Epithelial cell of proximal tubule (primary cell): Measurements from ENCODE around the gene SMAD7. TPM values are rescaled to one million over a fixed set of nuclear protein-coding genes. Genes with fewer than 3 reads are reported as not detected.

Experiments used
- DNase-seq: peaks from one replicate; pipeline ENCODE4 v3.0.0-alpha.2; 2011; ENCODE audit warnings: low read depth
- H3K4me3 ChIP-seq: 2 replicates; pipeline ENCODE4 v1.5.1; 2011; ENCODE audit warnings: low read depth, mild to moderate bottlenecking, low read length
- CTCF ChIP-seq: conservative IDR thresholded peaks from 2 replicates; pipeline ENCODE4 v1.5.1; 2012; ENCODE audit warnings: low read depth, mild to moderate bottlenecking, low read length
- total RNA-seq: library from RNA; depleted of rRNA; stranded (reverse); fragments of >200 nt; gene quantifications from 2 replicates; pipeline ENCODE4 v1.2.3, GENCODE V29; 2015

SMAD7 gene, protein sequence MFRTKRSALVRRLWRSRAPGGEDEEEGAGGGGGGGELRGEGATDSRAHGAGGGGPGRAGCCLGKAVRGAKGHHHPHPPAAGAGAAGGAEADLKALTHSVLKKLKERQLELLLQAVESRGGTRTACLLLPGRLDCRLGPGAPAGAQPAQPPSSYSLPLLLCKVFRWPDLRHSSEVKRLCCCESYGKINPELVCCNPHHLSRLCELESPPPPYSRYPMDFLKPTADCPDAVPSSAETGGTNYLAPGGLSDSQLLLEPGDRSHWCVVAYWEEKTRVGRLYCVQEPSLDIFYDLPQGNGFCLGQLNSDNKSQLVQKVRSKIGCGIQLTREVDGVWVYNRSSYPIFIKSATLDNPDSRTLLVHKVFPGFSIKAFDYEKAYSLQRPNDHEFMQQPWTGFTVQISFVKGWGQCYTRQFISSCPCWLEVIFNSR
- total RNA-seq = 17.4 and 30.4 TPM in 2 replicates

GRCh38 chr18:48950536-48951447 is at the start of gene SMAD7:
TSS of gene SMAD7 (minus strand) at chr18:48950965. CDS start at chr18:48950424, 541 bp downstream.
- DNase-seq = no peak
- TF ChIP-seq CTCF = no peak
- peak within 1 kb of the TSS; percentile 74 for H3K4me3 ChIP-seq

GRCh38 chr18:48999569-48999968 is 48.8 kb upstream of the SMAD7 start:
- no peak overlapping the region for H3K4me3 ChIP-seq
- TF ChIP-seq CTCF = no peak
- no peak for DNase-seq

DNA sequence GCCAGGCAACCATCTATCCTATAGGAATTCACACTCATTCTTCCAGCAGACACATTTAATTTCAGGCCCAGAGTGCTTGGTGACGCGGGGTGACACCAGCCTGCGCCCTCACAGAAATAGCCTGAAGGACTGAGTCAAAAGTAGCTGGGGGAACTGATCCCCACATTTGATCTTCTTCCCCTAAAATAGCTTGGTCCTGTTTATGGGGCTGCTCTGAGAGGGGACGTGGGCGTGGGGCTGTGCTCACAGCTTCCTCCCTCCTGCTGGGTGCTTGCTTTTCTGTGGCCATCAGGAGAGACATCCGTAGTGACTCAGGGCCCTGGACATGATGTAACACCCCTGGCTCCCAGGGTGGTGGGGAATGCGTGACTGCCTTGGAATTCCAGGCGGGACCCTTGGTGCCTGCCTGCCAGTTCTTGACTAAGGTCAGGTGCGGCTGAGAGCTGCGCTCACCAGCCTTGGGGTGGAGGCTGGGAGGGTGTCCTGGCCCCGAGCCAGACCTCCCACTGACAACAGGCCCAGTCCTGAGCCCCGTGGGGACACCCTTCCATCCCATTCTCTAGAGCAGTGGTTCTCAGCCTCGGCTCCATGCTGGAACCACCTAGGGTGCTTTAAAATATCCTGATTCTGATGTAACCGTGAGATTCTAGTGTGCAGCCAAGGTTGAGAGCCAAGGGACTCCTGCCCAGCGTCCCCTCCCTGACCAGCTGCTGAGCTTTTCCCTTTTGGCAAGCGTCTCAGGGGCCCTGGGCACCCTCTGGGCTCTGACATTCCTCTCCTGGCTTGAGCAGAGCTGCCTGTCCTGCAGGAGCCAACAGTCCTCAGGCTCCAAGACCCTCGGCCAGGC is 47.4 kb upstream of the SMAD7 start:
- no peak for TF ChIP-seq CTCF
- no peak overlapping the region for H3K4me3 ChIP-seq

GRCh38 chr18:48997681-48997984 is 46.9 kb upstream of the SMAD7 start:
- no peak for DNase-seq
- TF ChIP-seq CTCF = no peak
- H3K4me3 ChIP-seq = no peak overlapping the region

More for the DNA sequence above, 47.4 kb upstream of the SMAD7 start:
- peak; percentile 89 for DNase-seq

DNA sequence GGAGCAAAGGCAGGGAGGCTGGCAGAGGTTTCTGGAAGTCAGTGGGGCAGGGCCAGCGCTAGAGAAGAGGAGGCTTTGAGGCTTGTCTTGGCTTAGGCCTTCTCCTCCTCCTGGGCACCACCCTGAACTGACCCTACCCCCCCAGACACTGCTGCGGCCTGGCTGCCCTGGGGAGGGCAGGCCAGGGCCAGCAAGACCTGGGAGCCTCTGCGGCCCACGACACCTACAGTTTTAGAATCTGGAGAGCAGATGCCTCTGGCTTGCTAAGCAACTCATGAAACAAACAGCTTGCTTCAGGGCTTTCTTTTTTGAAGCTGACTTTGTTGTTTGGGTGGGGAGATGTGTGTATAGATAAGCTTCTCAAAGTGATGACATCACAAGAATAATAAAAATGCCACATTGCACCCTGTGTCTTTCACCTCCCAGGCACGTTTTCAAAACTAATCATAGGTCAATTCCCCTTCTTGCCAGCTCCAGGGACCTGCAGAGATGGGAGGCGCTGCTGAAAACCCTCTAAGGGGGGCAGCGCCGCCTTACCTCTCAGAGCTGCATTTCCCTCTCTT is 46.2 kb upstream of the SMAD7 start:
- no peak for TF ChIP-seq CTCF
- no peak overlapping the region for H3K4me3 ChIP-seq
- no peak for DNase-seq

- no peak overlapping the region for H3K4me3 ChIP-seq
- TF ChIP-seq CTCF = no peak
- DNase-seq = no peak
Observed at GRCh38 chr18:48996041-48996440, 45.3 kb upstream of the SMAD7 start.
